Stimulated activated CD8-positive, alpha-beta memory T cell treated with anti-CD3 and anti-CD28 coated beads, Interleukin-15, amount 100 ng/mL, for 48 hours (primary cell): ENCODE data around the gene COL6A5.
"Not testable (repeated sequence)": the region's sequence is repeated elsewhere in the genome, so short reads cannot be mapped to it uniquely, and the experiment has no call there.

ENCODE experiments used
- DNase-seq, 2 donors: peaks; one replicate each; pipeline ENCODE4 v3.0.0-alpha.2; 2020; ENCODE audit warnings: low read depth in 2 of 2

Gene COL6A5

DNA sequence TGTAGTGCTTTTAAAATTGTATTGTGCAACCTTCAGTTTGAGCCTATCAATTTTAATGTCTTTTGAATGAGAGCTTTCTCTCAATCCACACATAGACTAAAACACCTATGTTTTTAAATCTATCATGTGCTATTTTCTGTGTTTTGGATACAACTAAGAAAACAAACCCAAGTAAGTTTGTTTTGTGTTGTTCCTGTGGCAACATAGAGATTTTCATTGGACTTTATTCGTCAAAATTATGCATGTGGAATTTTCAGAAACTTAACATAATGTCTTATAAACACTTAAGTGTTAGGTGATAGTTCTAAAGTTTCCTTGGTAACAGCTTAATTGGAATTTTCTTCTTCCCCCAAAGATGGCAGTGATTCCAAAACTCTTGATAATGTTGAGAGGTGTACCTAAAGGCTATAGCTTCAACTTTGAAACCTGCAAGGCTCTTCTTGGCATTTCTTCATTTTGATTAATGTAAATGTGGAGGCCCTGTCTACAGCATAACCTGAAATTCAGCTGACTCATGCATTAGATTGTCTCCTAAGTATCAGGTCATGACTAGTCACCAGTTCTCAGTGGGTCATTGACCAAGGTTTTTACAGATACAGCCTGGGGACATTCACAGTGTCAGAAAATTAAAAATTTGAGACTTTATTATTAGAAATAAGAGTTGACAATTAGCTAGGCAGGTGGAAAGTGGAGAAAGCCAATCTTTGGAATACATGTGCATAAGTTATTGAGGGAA is 44.4 kb downstream of the COL6A5 start:
- no peak for DNase-seq

DNA sequence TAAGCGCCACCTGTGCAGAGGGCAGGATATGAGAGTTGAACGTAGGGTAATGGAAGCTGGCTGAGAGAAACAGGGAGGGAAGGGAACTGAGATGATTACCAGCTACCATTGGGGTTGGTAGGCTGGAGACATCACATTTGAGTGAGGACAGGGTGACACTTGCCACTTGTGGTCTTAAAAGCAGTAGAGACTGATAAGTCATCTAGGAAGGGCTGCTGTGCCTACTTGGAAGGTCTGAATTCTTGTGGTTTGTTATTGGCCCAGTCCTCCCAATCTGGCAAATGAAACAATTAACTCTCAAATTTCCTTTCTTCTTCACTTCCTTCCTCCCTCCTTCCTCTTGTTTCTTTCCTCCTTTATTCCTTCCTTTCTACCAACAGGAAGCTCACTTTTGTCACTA is 46.8 kb downstream of the COL6A5 start:
- no peak for DNase-seq

DNA sequence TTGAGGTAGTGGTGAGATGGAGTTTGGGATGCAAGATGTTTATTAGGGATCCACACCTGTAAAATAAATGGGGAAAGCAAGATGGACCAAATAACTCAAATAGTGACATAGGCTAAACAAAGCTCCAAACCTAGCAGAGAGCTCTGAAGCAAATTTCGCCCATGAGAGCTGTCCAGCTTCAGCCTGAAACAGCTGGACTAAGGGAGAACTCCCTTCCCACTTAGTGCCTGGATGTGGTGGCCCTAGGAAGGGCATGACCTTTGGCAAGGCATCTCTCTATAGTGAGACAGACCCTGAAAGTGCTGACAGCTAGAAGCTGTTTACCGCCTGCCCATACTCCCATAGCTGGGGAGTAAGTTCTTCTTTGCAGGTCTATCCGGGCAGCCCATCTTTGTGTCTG is 48.1 kb downstream of the COL6A5 start:
- DNase-seq = no peak

DNA sequence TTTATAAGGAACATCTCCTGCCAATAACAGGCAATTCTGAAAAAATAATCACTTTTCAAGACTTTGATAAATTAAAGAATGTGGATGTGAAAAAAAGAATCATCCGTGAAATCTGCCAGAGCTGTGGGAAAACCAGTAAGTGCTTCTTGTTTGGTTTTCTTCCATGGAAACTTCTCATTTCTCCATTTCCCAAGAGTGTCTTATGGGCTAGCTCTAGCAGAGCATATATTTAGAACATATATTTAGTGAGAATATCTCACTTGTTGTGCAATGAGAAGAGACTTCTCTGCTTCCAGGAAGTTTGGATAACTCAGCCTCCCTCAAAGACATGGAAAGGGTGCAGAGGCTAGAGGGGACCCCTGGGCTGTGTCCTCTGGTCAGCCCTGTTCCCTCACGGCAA is 49.9 kb downstream of the COL6A5 start:
- no peak for DNase-seq

DNA sequence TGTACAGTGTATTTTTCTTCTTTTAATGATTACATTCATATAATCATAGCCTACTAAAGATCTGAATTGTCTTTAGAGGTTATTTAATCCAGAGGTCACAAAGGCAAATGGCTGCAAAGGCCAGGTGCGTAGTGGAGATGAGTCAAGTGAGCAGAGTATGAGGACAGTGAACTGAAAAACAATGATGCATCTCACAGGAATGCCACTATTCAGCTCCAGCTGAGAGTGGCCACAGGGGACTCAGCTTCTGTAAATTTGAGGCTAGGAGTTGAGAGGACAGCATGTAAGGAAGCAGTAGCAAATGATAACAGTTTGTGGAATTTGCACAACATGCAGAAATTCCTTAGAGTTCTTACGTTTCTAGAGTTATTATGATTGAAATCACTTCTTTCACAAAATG is 50.4 kb downstream of the COL6A5 start:
- no peak for DNase-seq

DNA sequence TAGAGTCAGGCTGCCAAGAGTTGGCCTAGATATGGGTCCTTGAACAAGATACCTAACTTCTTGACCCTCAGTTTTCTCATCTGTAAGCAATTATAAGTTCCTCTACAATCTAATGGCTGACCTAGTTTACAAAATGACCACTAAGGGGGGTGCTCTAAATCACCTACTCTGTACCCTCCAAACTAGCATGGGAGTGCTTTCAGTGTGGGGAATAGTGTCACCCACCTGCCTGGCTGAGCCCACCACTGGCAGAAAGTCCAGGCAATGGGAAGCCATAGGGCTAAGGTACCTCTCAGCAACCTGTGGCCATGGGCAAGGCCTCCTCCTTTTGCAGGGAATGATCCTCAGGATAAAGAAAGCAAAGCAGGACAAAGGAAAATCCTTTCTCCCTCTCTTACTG is 58.9 kb downstream of the COL6A5 start:
- DNase-seq = no peak

GRCh38 chr3:130405956-130406355 is 60.5 kb downstream of the COL6A5 start:
- DNase-seq = no peak

- DNase-seq = not testable (repeated sequence)
Observed at GRCh38 chr3:130408253-130408652, 62.8 kb downstream of the COL6A5 start.

- no peak for DNase-seq
Observed at GRCh38 chr3:130411320-130411719, 65.8 kb downstream of the COL6A5 start.

DNA sequence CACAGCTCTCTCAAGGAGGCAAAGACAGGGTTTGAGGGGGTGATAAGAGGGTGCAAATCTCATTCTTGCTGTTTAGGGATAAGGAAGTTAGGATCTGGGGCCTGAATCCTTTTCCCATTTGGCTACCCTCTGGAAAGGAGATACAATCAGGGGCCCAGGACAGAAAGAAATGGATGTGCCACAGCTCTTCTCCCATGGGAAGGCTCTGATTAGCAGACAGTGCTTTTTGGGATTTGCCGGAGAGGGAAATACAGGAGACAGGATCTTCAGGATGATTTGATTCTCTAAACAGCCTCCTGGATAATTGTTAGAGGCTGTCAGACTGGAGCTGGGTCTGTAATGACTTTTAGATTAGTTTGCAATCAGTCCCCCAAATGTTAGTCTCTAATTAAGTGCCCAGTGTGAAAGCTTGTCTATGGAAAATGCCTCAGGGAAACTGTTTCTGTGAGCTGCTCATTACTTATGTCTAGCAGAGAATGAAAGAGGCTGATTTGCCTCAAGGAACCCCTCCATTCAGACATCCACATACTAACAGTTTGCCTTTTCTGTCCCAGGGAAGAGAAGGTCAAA is 67.6 kb downstream of the COL6A5 start:
- no peak for DNase-seq

- no peak for DNase-seq
Observed at GRCh38 chr3:130414457-130414856, 69.0 kb downstream of the COL6A5 start.

DNA sequence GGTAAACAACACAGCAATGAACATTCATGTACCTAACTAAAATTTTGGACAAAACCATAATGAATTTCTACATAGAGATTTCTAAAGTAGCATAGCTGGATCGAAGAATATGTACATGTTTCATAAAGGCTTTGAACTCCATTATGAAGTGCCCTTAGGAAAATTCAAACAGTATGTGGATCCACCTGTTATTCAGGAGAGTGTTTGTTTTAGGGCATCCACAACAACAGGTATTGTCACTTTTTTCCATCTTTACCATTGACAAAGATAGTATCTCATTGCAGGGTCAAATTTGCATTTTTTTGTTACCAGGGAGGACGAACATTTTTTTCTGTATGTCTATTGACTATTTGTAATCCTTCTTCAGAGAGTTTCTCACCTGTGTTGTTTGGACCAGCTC is 75.0 kb downstream of the COL6A5 start:
- no peak for DNase-seq

- DNase-seq = no peak
Observed at GRCh38 chr3:130423064-130423463, 77.6 kb downstream of the COL6A5 start.

GRCh38 chr3:130424837-130425236 is 79.4 kb downstream of the COL6A5 start:
- DNase-seq = no peak

DNA sequence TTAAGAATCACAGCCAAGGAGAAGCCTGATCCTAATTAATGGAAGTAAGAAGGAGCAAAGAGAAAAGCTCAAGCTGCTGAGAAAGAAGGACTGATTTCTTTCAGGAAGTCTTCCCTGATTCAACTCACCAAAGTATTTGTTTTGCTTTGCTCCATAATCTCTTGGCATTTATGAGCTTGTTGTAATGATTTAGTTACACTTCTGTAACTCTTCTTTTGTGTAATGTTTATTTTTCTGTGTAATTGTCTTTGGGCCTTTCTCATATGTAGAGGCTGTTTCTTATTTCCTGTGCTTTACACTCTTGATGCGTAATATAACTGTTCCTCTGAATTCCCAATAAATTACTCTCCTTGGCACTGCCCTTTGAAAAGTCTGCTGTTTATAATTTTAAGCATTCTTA is 80.0 kb downstream of the COL6A5 start:
- DNase-seq = no peak

DNA sequence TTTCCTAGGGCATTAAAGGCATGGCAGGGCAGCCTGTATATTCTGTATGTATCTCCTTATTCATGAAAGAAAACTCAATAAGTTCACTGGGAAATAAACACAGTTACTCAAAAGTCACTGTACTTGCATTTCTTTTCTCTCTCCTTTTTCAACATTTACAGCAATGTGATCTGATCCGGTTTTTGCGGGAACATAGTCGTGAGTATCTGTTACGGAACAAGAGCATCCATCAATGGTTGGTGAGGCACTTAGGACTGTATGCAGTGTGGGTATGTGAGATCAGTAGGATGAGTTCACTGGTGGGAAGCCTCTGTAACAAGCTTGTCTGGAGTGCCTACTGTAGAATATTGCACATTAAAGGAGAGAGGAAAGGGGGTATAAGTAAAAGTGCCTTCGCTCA is 80.7 kb downstream of the COL6A5 start:
- no peak for DNase-seq

DNA sequence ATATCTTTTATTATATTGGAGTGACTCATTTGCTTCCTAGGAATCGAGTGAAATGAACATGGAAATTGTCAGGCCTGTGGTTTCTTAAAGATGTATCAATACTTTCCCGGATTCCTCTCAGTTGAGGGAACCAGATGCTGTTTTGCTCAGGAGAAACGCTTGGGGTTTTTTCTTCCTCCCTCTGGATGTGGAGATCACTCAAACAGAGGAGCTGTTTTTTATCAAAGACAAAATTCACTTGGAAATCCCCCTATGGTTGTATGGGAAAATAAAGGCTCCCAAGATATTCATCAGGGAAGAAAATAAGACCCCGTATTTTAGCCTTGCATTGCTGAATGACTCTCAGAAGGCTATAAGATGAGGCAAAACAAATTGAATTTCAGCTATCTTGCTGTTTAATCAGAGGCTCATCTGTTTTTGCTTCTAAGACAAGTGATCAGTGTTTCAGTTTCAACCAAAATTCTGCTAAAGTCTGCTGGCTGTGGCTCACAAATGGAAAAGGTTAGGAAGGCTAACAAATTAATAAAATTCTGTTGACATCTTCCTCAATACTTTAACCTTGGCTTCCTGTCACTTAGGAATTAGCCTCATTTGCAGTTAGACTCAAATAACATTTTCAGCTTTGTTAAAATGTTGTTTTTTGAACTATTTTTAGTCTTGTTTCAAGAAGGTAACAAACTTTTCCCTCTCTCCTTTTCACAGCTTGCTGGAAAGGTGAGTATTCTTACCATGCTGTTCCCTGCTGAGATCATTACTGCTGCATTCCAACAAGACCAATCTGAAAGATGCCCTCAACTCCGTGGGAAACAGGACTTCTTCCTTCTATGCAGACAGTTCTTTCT is 83.6 kb downstream of the COL6A5 start:
- no peak for DNase-seq

- no peak for DNase-seq
Observed at GRCh38 chr3:130429713-130430023, 84.2 kb downstream of the COL6A5 start.

DNA sequence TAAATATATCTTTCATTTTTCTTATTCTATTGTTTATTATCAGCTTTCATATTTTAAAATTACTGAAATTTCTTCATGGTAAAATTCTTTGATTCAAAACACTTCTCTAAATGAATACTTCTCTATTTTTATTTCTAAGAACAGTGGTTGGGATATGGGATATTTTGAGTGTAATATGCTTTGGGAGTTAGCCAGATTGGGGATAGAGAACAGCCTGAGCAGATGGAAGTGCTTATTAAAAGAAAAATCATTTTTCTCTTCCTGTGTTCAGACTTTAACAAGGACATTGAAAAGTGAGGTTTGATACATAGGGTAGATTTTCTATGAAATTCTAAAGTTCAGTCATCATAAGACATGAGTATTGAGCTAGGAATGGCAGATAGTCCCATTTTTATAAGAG is 84.8 kb downstream of the COL6A5 start:
- DNase-seq = no peak

GRCh38 chr3:130432086-130432485 is 86.6 kb downstream of the COL6A5 start:
- not testable (repeated sequence) for DNase-seq

- no peak for DNase-seq
Observed at GRCh38 chr3:130433306-130433705, 87.8 kb downstream of the COL6A5 start.

GRCh38 chr3:130442284-130442683 is 96.8 kb downstream of the COL6A5 start:
- DNase-seq = no peak

DNA sequence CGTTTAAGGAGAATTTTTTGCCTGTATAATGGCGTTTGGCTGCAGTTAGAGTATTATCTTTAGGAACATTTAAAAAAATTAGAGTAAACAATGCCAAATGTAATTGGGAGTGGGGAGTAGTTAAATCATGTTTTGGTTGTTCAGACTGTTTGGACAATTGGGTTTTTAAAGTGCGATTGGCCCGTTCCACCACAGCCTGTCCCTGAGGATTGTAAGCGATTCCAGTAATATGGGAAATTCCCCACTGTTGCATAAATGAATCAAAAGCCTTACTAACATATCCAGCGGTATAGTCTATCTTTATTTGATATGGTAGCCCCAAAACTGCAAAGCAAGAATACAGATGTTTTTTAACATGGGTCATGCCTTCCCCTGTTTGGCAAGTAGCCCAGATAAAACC is 101.4 kb downstream of the COL6A5 start:
- not testable (repeated sequence) for DNase-seq
